Activated naive CD4-positive, alpha-beta T cell treated with anti-CD3 and anti-CD28 coated beads, Interleukin-2, amount 50 U/mL, for 72 hours (primary cell): Measurements from ENCODE around the gene EPGN. TPM values are rescaled to one million over a fixed set of nuclear protein-coding genes. Genes with fewer than 3 reads are reported as not detected.
A peak's percentile ranks its signal among the peaks of the same experiment; 100 is the strongest.

Experiments used
- ATAC-seq, 2 donors: fragments of 150-1000 bp; cut with Tn5 transposase; 2 replicates each; pipeline ENCODE4 v1.10.0; 2021; ENCODE audit warnings: mild to moderate bottlenecking in 2 of 2, moderate library complexity in 2 of 2
- DNase-seq, 2 donors: peaks; one replicate each; pipeline ENCODE4 v3.0.0; 2021 to 2022; ENCODE audit warnings: low spot score in 2 of 2
- H3K27ac Mint-ChIP-seq, 2 donors: one replicate each; pipeline ENCODE4 v1.8.0; 2022; ENCODE audit warnings: mild to moderate bottlenecking in 2 of 2, mixed read lengths in 2 of 2
- H3K36me3 Mint-ChIP-seq, 2 donors: one replicate each; pipeline ENCODE4 v1.8.0; 2022; ENCODE audit warnings: mixed read lengths in 2 of 2
- H3K9me3 Mint-ChIP-seq, 2 donors: one replicate each; pipeline ENCODE4 v1.8.0; 2022; ENCODE audit warnings: mixed read lengths in 2 of 2
- total RNA-seq, 2 donors: library from RNA; stranded (reverse); gene quantifications; one replicate each; pipeline ENCODE4 v1.2.3, GENCODE V29; 2022

EPGN gene
- total RNA-seq, 2 donors from 2014 or later: not detected

DNA sequence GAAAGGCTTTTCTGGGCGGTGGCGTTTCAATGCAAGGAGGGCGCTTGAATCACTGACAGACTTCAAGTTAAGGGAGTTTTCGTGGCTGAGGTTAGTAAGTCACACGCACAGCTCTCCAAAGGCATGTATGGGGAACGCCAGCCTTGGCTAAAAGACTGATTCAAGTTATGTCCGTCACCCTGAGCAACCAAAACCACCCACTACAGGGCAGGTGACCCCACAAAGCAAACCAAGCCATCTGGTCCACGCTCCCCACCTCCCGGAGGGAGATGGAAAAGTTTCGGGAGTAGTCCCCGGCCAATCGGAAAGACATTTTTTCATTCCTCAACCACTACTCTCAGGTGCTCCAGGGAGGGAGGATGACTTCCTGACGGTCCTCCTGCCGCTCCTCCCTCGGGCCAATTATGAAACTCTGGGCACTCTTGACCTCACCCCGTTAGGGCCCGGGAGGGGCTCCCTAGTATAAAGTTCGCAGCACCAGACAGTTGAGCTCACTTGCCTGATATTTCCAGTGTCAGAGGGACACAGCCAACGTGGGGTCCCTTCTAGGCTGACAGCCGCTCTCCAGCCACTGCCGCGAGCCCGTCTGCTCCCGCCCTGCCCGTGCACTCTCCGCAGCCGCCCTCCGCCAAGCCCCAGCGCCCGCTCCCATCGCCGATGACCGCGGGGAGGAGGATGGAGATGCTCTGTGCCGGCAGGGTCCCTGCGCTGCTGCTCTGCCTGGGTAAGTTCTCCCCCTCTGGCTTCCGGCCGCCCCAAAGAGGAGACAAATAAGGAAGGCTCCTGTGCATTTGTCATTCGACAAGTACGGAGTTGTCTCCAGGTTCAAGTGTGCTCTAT is 56.6 kb downstream of the EPGN start, which contains the start of gene EREG:
EREG (plus strand) TSS at position 494 of the 840 bp plus-strand sequence; CDS start at position 658, 164 bp downstream.
- peak in 1 of 2 donors; percentile 33 for DNase-seq
- Mint-ChIP-seq H3K9me3 (no peaks in the 10 kb centered on the region), H3K27ac (no peak within 1 kb of the TSS), H3K36me3 (no peaks in the 10 kb centered on the region)
- peak; percentile 74 to 82 for ATAC-seq

DNA sequence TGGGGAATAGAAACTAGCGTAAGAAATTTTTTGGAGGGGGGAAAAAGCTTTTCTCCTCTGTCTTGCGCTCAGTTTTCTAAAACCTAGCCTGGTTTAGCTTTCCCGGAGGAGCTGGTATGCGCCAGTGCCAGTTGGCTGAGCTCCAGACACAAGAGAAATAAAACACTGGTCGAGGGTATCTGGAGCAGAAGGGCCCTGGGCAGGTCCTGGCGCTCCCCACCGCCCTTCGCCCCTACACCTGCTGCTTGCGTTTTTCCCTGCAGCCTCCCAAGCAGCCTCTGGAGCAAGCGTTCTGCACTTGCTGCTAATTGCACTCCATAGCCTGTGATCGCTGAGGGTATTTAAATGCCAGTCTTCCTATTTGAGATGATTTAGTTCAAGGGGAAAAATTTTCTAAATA is 57.5 kb downstream of the EPGN start:
- DNase-seq (no peak), ATAC-seq (no peak)
- Mint-ChIP-seq H3K27ac (no peak overlapping the region), H3K9me3 (no peaks in the 10 kb centered on the region), H3K36me3 (no peaks in the 10 kb centered on the region)

Other genes starting within 250 kb of the EPGN start
- not detected for gene CXCL2, start 209.3 kb upstream of the EPGN start, total RNA-seq
- 1 to 10 TPM; 7.3 to 7.6 TPM for gene MTHFD2L, start 150.4 kb upstream of the EPGN start, total RNA-seq
- gene EREG, start 56.7 kb downstream of the EPGN start, total RNA-seq: under 1 TPM in 1 of 2 donors, not detected in 1; 0.07 TPM
- gene AREG, start 136.7 kb downstream of the EPGN start, total RNA-seq: 1 to 10 TPM in 1 of 2 donors, under 1 TPM in 1; 0.49 to 2.1 TPM